Upper lobe of left lung (tissue), 6 donors: ENCODE data around the gene DMAC1. TPM values are rescaled to one million over a fixed set of nuclear protein-coding genes. Genes with fewer than 3 reads are reported as not detected.

ENCODE experiments used
- ATAC-seq, 2 donors: fragments of 200-7000 bp; cut with Tn5 transposase; one replicate each; pipeline ENCODE4 v1.9.1; 2022; ENCODE audit warnings: mild to moderate bottlenecking in 2 of 2, moderate library complexity in 2 of 2; ENCODE audit not compliant: low FRiP score in 2 of 2
- DNase-seq, 2 donors: peaks; one replicate each; pipeline ENCODE4 v3.0.0-alpha.2; 2019 to 2020
- H3K27ac ChIP-seq, 4 donors: fragments of 200-600 bp; sonication (generic); one replicate each; pipeline ENCODE4 v1.5.1; 2016 to 2019
- H3K27me3 ChIP-seq, 4 donors: fragments of 200-600 bp; sonication (generic); one replicate each; pipeline ENCODE4 v1.5.1; 2017 to 2019
- H3K36me3 ChIP-seq, 4 donors: fragments of 200-600 bp; sonication (generic); one replicate each; pipeline ENCODE4 v1.5.1; 2016 to 2019
- H3K4me1 ChIP-seq, 4 donors: fragments of 200-600 bp; sonication (generic); one replicate each; pipeline ENCODE4 v1.5.1; 2018 to 2019
- H3K4me3 ChIP-seq, 4 donors: fragments of 200-600 bp; sonication (generic); one replicate each; pipeline ENCODE4 v1.5.1; 2017 to 2019; ENCODE audit warnings: mild to moderate bottlenecking in 2 of 4, moderate library complexity in 1 of 4
- H3K9me3 ChIP-seq, 4 donors: fragments of 200-600 bp; sonication (generic); one replicate each; pipeline ENCODE4 v1.5.1; 2018 to 2019
- CTCF ChIP-seq, 6 experiments: fragments of 450-650 bp in 4 of 6; fragments of 200-600 bp in 2 of 6; sonication (generic) in 2 of 6; IDR thresholded peaks; one replicate each; pipeline ENCODE4 v1.5.1; 2016 to 2019; ENCODE audit warnings: antibody characterized with exemption in 6 of 6
- EP300 ChIP-seq, 4 donors: sonication (generic); formaldehyde crosslinking; IDR thresholded peaks; one replicate each; pipeline ENCODE4 v1.5.1; 2017; ENCODE audit warnings: antibody characterized with exemption in 4 of 4, control low read depth in 2 of 4
- POLR2A ChIP-seq, 4 donors: fragments of 450-650 bp; IDR thresholded peaks; one replicate each; pipeline ENCODE4 v1.5.1; 2016 to 2017; ENCODE audit warnings: antibody characterized with exemption in 4 of 4, mild to moderate bottlenecking in 2 of 4
- POLR2AphosphoS5 ChIP-seq, 2 donors: sonication (generic); formaldehyde crosslinking; IDR thresholded peaks; one replicate each; pipeline ENCODE4 v1.5.1; 2017; ENCODE audit warnings: antibody characterized with exemption in 2 of 2
- WGBS, 2 donors: methylation state at CpG; one replicate each; pipeline ENCODE4 v1.1.5; 2017 to 2018; 5-methylcytosine and 5-hydroxymethylcytosine counted together
- total RNA-seq, 6 donors: library from RNA; depleted of rRNA in 4 of 6; stranded (reverse); fragments of >200 nt in 4 of 6; gene quantifications; one replicate each; pipeline versions ENCODE4 v1.1.0 to v1.2.1, GENCODE V29; 2016 to 2021
- donor health status: DM: no; HTN: no; CAD: no; lungs with moderate emphysema.
- donor health status: DM: no; HTN: yes; CAD: no; lungs with severe emphysema.

DMAC1 gene
- 10 to 100 TPM in 3 of 6 donors, 1 to 10 TPM in 3; 5.9 to 37.4 (median 10.9) TPM for total RNA-seq

- WGBS, 2 donors = 1% methylated on average over 40 to 42 of the region's 46 CpGs
- H3K9me3 ChIP-seq = no peaks in the 10 kb centered on the region
- TF ChIP-seq POLR2A (IDR thresholded peaks at IDR 0.05) (peak in 1 of 4 donors; percentile 60), CTCF (IDR thresholded peaks at IDR 0.05) (no peak), POLR2AphosphoS5 (IDR thresholded peaks at IDR 0.05) (peak; percentile 39 to 70)
- H3K4me1 ChIP-seq = peaks cover 8 to 14% (median 11%) of the 10 kb centered on the region in 4 donors
- peak within 1 kb of the TSS; percentile 83 to 91 (median 86) for H3K27ac ChIP-seq
- H3K36me3 ChIP-seq = peaks cover 0 to 24% (median 9%) of the 10 kb centered on the region in 4 donors
- DNase-seq = peak; percentile 78 to 90
- peak; percentile 97 to 99 for ATAC-seq
- peak within 1 kb of the TSS; percentile 51 to 89 (median 73) for H3K4me3 ChIP-seq
- no peaks in the 10 kb centered on the region for H3K27me3 ChIP-seq
Observed at GRCh38 chr9:7799234-7799943, at the start of gene DMAC1. DMAC1 (minus strand) TSS chr9:7799778; CDS start chr9:7799734, 44 bp downstream.

- Histone ChIP-seq H3K27me3 (no peaks in the 10 kb centered on the region), H3K9me3 (no peaks in the 10 kb centered on the region), H3K4me3 (no peak overlapping the region), H3K4me1 (no peaks in the 10 kb centered on the region), H3K27ac (no peak overlapping the region), H3K36me3 (no peaks in the 10 kb centered on the region)
- 85 to 87% methylated on average over 1 of the region's 1 CpG for WGBS, 2 donors
- ATAC-seq (no peak), DNase-seq (no peak)
- TF ChIP-seq POLR2A (IDR thresholded peaks at IDR 0.05) (no peak), CTCF (IDR thresholded peaks at IDR 0.05) (no peak), EP300 (IDR thresholded peaks at IDR 0.05) (no peak), POLR2AphosphoS5 (IDR thresholded peaks at IDR 0.05) (no peak)
Observed at GRCh38 chr9:7849362-7849761, 49.8 kb upstream of the DMAC1 start.

GRCh38 chr9:7848498-7848897, 48.9 kb upstream of the DMAC1 start:
- Histone ChIP-seq H3K36me3 (no peaks in the 10 kb centered on the region), H3K27me3 (no peaks in the 10 kb centered on the region), H3K4me3 (no peak overlapping the region), H3K27ac (no peak overlapping the region), H3K4me1 (no peaks in the 10 kb centered on the region), H3K9me3 (no peaks in the 10 kb centered on the region)
- no peak for TF ChIP-seq CTCF (IDR thresholded peaks at IDR 0.05)
- no peak for TF ChIP-seq EP300 (IDR thresholded peaks at IDR 0.05)
- no peak for TF ChIP-seq POLR2A (IDR thresholded peaks at IDR 0.05)
- no peak for TF ChIP-seq POLR2AphosphoS5 (IDR thresholded peaks at IDR 0.05)
- 94 to 95% methylated on average over 4 of the region's 4 CpGs for WGBS, 2 donors
- DNase-seq = no peak
- no peak for ATAC-seq

- TF ChIP-seq EP300 (IDR thresholded peaks at IDR 0.05) = no peak
- TF ChIP-seq CTCF (IDR thresholded peaks at IDR 0.05) = peak in 3 of 6 experiments; percentile 31 to 34 (median 32)
- no peaks in the 10 kb centered on the region for H3K4me1 ChIP-seq
- no peak overlapping the region for H3K4me3 ChIP-seq
- WGBS, 2 donors = 40 to 58% methylated on average over 3 of the region's 3 CpGs
- no peak overlapping the region for H3K27ac ChIP-seq
- no peaks in the 10 kb centered on the region for H3K27me3 ChIP-seq
- no peak for DNase-seq
- no peaks in the 10 kb centered on the region for H3K36me3 ChIP-seq
- ATAC-seq = peak in 1 of 2 donors; percentile 53
- no peaks in the 10 kb centered on the region for H3K9me3 ChIP-seq
Observed at GRCh38 chr9:7844242-7844641, 44.7 kb upstream of the DMAC1 start.

GRCh38 chr9:7841831-7842230, 42.3 kb upstream of the DMAC1 start:
- TF ChIP-seq EP300 (IDR thresholded peaks at IDR 0.05) (no peak), CTCF (IDR thresholded peaks at IDR 0.05) (no peak), POLR2AphosphoS5 (IDR thresholded peaks at IDR 0.05) (no peak), POLR2A (IDR thresholded peaks at IDR 0.05) (no peak)
- Histone ChIP-seq H3K9me3 (no peaks in the 10 kb centered on the region), H3K4me1 (no peaks in the 10 kb centered on the region), H3K36me3 (no peaks in the 10 kb centered on the region), H3K27ac (no peak overlapping the region), H3K27me3 (no peaks in the 10 kb centered on the region), H3K4me3 (no peak overlapping the region)
- DNase-seq (no peak), ATAC-seq (peak in 1 of 2 donors; percentile 19)
- WGBS, 2 donors = 63 to 86% methylated on average over 1 of the region's 1 CpG
